ENCODE data around the gene MARCKS. TPM values are rescaled to one million over a fixed set of nuclear protein-coding genes. Genes with fewer than 3 reads are reported as not detected.

Gene MARCKS
- total RNA-seq, 1 donor from 2014 or later, result 146 TPM

DNA sequence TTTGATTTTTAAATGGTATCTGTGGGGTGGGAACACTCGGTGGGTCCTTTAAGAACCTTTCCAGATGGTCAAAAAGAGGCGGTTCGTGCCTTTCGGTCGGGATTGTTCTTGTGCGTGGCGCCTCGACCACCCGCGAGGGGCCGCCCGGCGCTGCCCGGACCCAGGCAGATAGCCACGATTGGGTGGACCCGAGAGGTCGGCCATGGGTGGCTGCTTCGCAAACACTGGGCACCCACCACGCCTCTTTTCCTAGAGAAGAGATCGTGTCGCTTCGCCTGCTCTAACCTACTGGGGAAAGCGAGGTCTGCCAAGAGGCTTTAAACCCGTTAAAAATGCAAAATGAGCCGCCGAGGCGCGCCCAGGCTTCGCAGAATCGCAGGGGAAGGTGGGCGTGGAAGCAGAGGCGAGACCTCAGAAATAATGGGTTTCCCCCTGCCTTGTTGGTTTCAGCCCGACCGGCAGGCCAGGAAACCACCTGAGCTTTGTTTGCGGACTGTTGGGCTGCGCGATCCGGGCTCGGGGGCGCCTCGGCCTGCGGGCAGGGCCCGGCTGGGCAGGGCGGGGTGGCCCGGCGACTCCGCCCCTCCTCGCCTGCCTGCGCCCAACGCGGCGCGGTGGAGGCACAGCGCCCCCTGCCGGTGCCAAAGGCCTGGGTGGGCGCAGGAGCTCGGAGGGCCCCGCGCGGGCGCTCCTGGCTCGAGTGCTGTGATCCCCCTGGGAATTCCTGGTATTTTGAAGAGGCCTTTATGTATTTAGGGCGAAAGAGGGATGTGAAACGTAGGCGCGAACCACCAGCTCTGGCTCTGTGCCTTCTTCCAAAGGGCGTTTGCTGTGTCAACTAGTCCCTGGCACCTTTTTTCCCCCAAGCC, 1.6 kb downstream of the MARCKS start:
- Histone ChIP-seq H3K36me3 (ENCODE audit: control insufficient read depth in 3 of 3, insufficient read depth in 3 of 3, low read length in 3 of 3) (no peaks in the 10 kb centered on the region), H3K4me3 (ENCODE audit: low read length in 3 of 3) (peak overlapping the region; percentile 80 to 87 (median 82)), H3K27me3 (ENCODE audit: control insufficient read depth in 3 of 3, insufficient read depth in 3 of 3, low read length in 3 of 3) (no peaks in the 10 kb centered on the region), H3K9ac (ENCODE audit: low read depth in 1 of 3, low read length in 3 of 3) (peak overlapping the region; percentile 94 to 96 (median 95)), H3K4me1 (ENCODE audit: control insufficient read depth in 3 of 3, insufficient read depth in 3 of 3, low read length in 3 of 3) (peaks cover 6 to 22% (median 16%) of the 10 kb centered on the region in 3 donors), H3K9me3 (ENCODE audit: control insufficient read depth in 3 of 3, low read length in 3 of 3) (no peaks in the 10 kb centered on the region), H3K27ac (ENCODE audit: low read depth, low read length) (peak overlapping the region; percentile 96)

DNA sequence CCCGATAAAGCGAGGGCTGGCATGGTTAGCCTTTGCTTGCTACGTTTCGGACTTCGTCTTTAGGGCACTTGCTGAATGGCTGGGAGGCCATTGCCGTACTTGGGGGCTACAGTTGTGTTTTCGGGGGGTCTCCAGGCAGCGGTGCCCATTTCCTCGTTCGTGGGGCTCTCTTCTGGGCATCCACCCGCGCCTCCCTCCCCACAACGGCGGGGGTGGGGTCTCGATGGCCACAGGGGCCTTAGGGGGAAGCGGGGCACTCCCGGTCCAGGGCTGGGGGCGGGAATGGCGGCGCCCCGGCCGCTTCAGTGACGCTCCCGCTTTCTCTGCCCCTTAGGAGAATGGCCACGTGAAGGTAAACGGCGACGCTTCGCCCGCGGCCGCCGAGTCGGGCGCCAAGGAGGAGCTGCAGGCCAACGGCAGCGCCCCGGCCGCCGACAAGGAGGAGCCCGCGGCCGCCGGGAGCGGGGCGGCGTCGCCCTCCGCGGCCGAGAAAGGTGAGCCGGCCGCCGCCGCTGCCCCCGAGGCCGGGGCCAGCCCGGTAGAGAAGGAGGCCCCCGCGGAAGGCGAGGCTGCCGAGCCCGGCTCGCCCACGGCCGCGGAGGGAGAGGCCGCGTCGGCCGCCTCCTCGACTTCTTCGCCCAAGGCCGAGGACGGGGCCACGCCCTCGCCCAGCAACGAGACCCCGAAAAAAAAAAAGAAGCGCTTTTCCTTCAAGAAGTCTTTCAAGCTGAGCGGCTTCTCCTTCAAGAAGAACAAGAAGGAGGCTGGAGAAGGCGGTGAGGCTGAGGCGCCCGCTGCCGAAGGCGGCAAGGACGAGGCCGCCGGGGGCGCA, 2.4 kb downstream of the MARCKS start:
- peak overlapping the region; percentile 80 to 87 (median 82) for H3K4me3 ChIP-seq (ENCODE audit: low read length in 3 of 3)
- peak overlapping the region; percentile 84 to 95 (median 94) for H3K9ac ChIP-seq (ENCODE audit: low read depth in 1 of 3, low read length in 3 of 3)
- H3K27me3 ChIP-seq (ENCODE audit: control insufficient read depth in 3 of 3, insufficient read depth in 3 of 3, low read length in 3 of 3), result no peaks in the 10 kb centered on the region
- no peaks in the 10 kb centered on the region for H3K36me3 ChIP-seq (ENCODE audit: control insufficient read depth in 3 of 3, insufficient read depth in 3 of 3, low read length in 3 of 3)
- H3K27ac ChIP-seq (ENCODE audit: low read depth, low read length), result peak overlapping the region; percentile 96
- H3K4me1 ChIP-seq (ENCODE audit: control insufficient read depth in 3 of 3, insufficient read depth in 3 of 3, low read length in 3 of 3), result peaks cover 6 to 16% (median 14%) of the 10 kb centered on the region in 3 donors
- H3K9me3 ChIP-seq (ENCODE audit: control insufficient read depth in 3 of 3, low read length in 3 of 3), result no peaks in the 10 kb centered on the region

DNA sequence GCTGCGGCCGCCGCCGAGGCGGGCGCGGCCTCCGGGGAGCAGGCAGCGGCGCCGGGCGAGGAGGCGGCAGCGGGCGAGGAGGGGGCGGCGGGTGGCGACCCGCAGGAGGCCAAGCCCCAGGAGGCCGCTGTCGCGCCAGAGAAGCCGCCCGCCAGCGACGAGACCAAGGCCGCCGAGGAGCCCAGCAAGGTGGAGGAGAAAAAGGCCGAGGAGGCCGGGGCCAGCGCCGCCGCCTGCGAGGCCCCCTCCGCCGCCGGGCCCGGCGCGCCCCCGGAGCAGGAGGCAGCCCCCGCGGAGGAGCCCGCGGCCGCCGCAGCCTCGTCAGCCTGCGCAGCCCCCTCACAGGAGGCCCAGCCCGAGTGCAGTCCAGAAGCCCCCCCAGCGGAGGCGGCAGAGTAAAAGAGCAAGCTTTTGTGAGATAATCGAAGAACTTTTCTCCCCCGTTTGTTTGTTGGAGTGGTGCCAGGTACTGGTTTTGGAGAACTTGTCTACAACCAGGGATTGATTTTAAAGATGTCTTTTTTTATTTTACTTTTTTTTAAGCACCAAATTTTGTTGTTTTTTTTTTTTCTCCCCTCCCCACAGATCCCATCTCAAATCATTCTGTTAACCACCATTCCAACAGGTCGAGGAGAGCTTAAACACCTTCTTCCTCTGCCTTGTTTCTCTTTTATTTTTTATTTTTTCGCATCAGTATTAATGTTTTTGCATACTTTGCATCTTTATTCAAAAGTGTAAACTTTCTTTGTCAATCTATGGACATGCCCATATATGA, 3.2 kb downstream of the MARCKS start:
- Histone ChIP-seq H3K36me3 (ENCODE audit: control insufficient read depth in 3 of 3, insufficient read depth in 3 of 3, low read length in 3 of 3) (no peaks in the 10 kb centered on the region), H3K9ac (ENCODE audit: low read depth in 1 of 3, low read length in 3 of 3) (peak overlapping the region; percentile 46 to 95 (median 73)), H3K4me1 (ENCODE audit: control insufficient read depth in 3 of 3, insufficient read depth in 3 of 3, low read length in 3 of 3) (peaks cover 6 to 14% (median 13%) of the 10 kb centered on the region in 3 donors), H3K4me3 (ENCODE audit: low read length in 3 of 3) (peak overlapping the region; percentile 67 to 87 (median 71)), H3K27ac (ENCODE audit: low read depth, low read length) (no peak overlapping the region), H3K9me3 (ENCODE audit: control insufficient read depth in 3 of 3, low read length in 3 of 3) (no peaks in the 10 kb centered on the region), H3K27me3 (ENCODE audit: control insufficient read depth in 3 of 3, insufficient read depth in 3 of 3, low read length in 3 of 3) (no peaks in the 10 kb centered on the region)

DNA sequence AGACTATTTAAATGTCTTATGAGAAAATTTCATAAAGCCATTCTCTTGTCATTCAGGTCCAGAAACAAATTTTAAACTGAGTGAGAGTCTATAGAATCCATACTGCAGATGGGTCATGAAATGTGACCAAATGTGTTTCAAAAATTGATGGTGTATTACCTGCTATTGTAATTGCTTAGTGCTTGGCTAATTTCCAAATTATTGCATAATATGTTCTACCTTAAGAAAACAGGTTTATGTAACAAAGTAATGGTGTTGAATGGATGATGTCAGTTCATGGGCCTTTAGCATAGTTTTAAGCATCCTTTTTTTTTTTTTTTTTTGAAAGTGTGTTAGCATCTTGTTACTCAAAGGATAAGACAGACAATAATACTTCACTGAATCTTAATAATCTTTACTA, 5.0 kb downstream of the MARCKS start:
- no peaks in the 10 kb centered on the region for H3K27me3 ChIP-seq (ENCODE audit: control insufficient read depth in 3 of 3, insufficient read depth in 3 of 3, low read length in 3 of 3)
- H3K9me3 ChIP-seq (ENCODE audit: control insufficient read depth in 3 of 3, low read length in 3 of 3), result no peaks in the 10 kb centered on the region
- peak overlapping the region in 1 of 3 donors; percentile 51 for H3K9ac ChIP-seq (ENCODE audit: low read depth in 1 of 3, low read length in 3 of 3)
- peaks cover 0 to 11% (median 8%) of the 10 kb centered on the region in 3 donors for H3K4me1 ChIP-seq (ENCODE audit: control insufficient read depth in 3 of 3, insufficient read depth in 3 of 3, low read length in 3 of 3)
- no peaks in the 10 kb centered on the region for H3K36me3 ChIP-seq (ENCODE audit: control insufficient read depth in 3 of 3, insufficient read depth in 3 of 3, low read length in 3 of 3)
- H3K27ac ChIP-seq (ENCODE audit: low read depth, low read length), result no peak overlapping the region
- peak overlapping the region in 1 of 3 donors; percentile 30 for H3K4me3 ChIP-seq (ENCODE audit: low read length in 3 of 3)

DNA sequence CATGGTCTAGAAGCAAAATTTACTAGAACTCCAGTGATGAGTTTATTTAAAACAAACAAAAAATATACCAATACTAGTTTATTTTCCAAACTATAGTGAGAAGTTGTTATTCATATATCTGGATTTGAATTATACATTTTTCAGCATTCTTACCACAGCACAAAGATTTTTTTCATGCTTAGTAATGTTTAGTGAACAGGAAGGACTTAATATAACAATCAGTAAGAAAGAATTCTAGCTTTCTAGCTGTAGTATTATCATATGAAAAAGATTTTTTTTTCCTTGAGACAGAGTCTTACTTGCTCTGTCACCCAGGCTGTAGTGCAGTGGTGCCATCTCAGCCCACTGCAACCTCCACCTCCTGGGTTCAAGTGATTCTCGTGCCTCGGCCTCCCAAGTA, 13.8 kb downstream of the MARCKS start:
- no peaks in the 10 kb centered on the region for H3K36me3 ChIP-seq (ENCODE audit: control insufficient read depth in 3 of 3, insufficient read depth in 3 of 3, low read length in 3 of 3)
- no peak overlapping the region for H3K9ac ChIP-seq (ENCODE audit: low read depth in 1 of 3, low read length in 3 of 3)
- H3K4me1 ChIP-seq (ENCODE audit: control insufficient read depth in 3 of 3, insufficient read depth in 3 of 3, low read length in 3 of 3), result no peaks in the 10 kb centered on the region
- H3K27me3 ChIP-seq (ENCODE audit: control insufficient read depth in 3 of 3, insufficient read depth in 3 of 3, low read length in 3 of 3), result no peaks in the 10 kb centered on the region
- H3K4me3 ChIP-seq (ENCODE audit: low read length in 3 of 3), result no peak overlapping the region
- no peaks in the 10 kb centered on the region for H3K9me3 ChIP-seq (ENCODE audit: control insufficient read depth in 3 of 3, low read length in 3 of 3)
- no peak overlapping the region for H3K27ac ChIP-seq (ENCODE audit: low read depth, low read length)

DNA sequence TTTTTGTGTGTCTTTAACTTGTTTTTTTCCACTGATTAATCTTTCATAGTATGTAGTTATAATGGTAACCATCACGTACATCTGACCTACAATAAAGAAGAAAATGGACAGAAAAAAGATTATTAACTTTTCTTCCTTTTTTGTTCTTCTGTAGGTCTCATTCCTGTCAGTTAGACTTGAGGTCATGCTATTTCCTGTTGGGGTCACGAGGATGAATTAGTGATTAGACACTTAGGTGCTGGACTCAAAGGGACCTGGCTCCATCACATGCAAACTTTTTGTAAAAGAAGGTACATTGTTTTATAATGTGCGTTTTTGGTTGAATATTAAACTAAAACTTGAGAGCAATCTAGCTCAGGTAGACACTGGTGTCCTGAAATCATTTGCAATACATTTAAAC, 14.8 kb downstream of the MARCKS start:
- no peaks in the 10 kb centered on the region for H3K27me3 ChIP-seq (ENCODE audit: control insufficient read depth in 3 of 3, insufficient read depth in 3 of 3, low read length in 3 of 3)
- no peak overlapping the region for H3K27ac ChIP-seq (ENCODE audit: low read depth, low read length)
- no peak overlapping the region for H3K9ac ChIP-seq (ENCODE audit: low read depth in 1 of 3, low read length in 3 of 3)
- no peaks in the 10 kb centered on the region for H3K36me3 ChIP-seq (ENCODE audit: control insufficient read depth in 3 of 3, insufficient read depth in 3 of 3, low read length in 3 of 3)
- no peaks in the 10 kb centered on the region for H3K9me3 ChIP-seq (ENCODE audit: control insufficient read depth in 3 of 3, low read length in 3 of 3)
- H3K4me1 ChIP-seq (ENCODE audit: control insufficient read depth in 3 of 3, insufficient read depth in 3 of 3, low read length in 3 of 3), result no peaks in the 10 kb centered on the region
- no peak overlapping the region for H3K4me3 ChIP-seq (ENCODE audit: low read length in 3 of 3)

DNA sequence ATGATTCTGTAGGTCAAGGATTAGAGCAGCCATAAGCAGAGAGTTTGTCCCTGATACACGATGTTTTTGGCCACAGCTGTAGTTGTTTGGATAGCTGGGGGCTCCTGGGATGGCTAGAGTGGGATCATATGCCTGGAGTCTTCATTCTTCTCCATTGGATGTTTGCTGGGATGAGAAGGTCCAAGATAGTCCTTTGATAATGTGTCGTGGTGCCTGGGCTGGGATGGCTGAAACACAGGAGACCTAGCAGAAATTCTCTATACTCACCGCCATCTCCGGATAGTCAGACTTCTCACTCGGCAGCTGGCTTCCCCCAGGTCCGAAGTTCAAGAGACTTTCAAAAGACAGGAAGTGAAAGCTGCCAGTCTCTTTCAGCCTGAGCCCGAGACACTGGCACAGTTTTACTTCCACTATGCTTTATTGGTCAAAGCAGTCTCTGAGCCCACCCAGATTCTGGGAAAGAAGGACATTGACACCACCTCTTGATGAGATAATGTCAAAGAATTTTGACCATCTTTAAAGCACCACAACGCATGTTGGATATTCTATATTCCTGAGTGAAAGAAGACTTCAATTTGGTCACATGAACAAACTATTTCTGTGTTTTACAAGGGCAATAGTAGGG, 16.0 kb downstream of the MARCKS start:
- H3K4me3 ChIP-seq (ENCODE audit: low read length in 3 of 3), result no peak overlapping the region
- H3K9me3 ChIP-seq (ENCODE audit: control insufficient read depth in 3 of 3, low read length in 3 of 3), result no peaks in the 10 kb centered on the region
- no peak overlapping the region for H3K27ac ChIP-seq (ENCODE audit: low read depth, low read length)
- no peaks in the 10 kb centered on the region for H3K4me1 ChIP-seq (ENCODE audit: control insufficient read depth in 3 of 3, insufficient read depth in 3 of 3, low read length in 3 of 3)
- no peaks in the 10 kb centered on the region for H3K36me3 ChIP-seq (ENCODE audit: control insufficient read depth in 3 of 3, insufficient read depth in 3 of 3, low read length in 3 of 3)
- H3K9ac ChIP-seq (ENCODE audit: low read depth in 1 of 3, low read length in 3 of 3), result no peak overlapping the region
- no peaks in the 10 kb centered on the region for H3K27me3 ChIP-seq (ENCODE audit: control insufficient read depth in 3 of 3, insufficient read depth in 3 of 3, low read length in 3 of 3)

DNA sequence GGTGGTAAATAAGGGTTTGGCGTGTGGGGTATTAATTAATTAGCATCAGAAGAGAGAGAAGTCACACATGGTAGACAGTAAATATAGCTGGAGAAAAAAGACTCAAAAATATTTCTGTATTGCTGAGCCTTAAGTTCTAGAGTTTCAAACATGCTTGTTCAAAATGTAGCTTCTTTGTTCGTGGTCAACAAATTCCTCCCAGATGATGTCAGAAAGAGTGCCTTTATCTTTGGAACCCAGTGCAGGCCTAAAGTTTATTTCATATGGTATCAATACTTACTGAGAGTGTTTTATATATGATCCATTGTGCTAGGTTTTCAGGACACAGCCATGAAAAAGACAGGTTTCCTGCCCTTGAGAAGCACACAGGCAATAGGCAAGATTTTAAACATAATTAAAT, 18.3 kb downstream of the MARCKS start:
- Histone ChIP-seq H3K9ac (ENCODE audit: low read depth in 1 of 3, low read length in 3 of 3) (no peak overlapping the region), H3K9me3 (ENCODE audit: control insufficient read depth in 3 of 3, low read length in 3 of 3) (no peaks in the 10 kb centered on the region), H3K27ac (ENCODE audit: low read depth, low read length) (no peak overlapping the region), H3K27me3 (ENCODE audit: control insufficient read depth in 3 of 3, insufficient read depth in 3 of 3, low read length in 3 of 3) (no peaks in the 10 kb centered on the region), H3K4me3 (ENCODE audit: low read length in 3 of 3) (no peak overlapping the region), H3K36me3 (ENCODE audit: control insufficient read depth in 3 of 3, insufficient read depth in 3 of 3, low read length in 3 of 3) (no peaks in the 10 kb centered on the region), H3K4me1 (ENCODE audit: control insufficient read depth in 3 of 3, insufficient read depth in 3 of 3, low read length in 3 of 3) (no peaks in the 10 kb centered on the region)

DNA sequence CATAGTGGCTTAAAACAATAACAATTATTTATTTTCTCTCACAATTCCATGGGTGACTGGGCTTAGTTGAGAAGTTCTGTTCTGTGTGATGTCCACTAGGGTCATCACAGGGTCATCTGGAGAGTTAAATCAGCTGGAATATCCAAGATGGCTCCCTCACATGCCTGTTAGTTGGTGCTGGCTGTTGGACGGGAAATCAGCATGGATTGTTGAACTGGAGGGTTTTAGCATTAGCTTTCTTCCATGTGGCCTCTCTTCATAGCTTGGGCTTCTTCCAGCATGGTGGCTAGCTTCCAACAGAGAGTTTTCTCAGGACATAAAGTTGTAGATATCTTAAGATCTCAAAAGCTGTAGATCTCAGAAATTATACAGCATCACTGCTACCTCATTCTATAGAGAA, 19.6 kb downstream of the MARCKS start:
- Histone ChIP-seq H3K36me3 (ENCODE audit: control insufficient read depth in 3 of 3, insufficient read depth in 3 of 3, low read length in 3 of 3) (no peaks in the 10 kb centered on the region), H3K4me3 (ENCODE audit: low read length in 3 of 3) (no peak overlapping the region), H3K9ac (ENCODE audit: low read depth in 1 of 3, low read length in 3 of 3) (no peak overlapping the region), H3K4me1 (ENCODE audit: control insufficient read depth in 3 of 3, insufficient read depth in 3 of 3, low read length in 3 of 3) (no peaks in the 10 kb centered on the region), H3K27me3 (ENCODE audit: control insufficient read depth in 3 of 3, insufficient read depth in 3 of 3, low read length in 3 of 3) (no peaks in the 10 kb centered on the region), H3K27ac (ENCODE audit: low read depth, low read length) (no peak overlapping the region), H3K9me3 (ENCODE audit: control insufficient read depth in 3 of 3, low read length in 3 of 3) (no peaks in the 10 kb centered on the region)

All from skeletal muscle tissue (tissue), 4 donors.